ENCODE data around the gene ESRRG. TPM values are rescaled to one million over a fixed set of nuclear protein-coding genes. Genes with fewer than 3 reads are reported as not detected.

Gene ESRRG
- total and polyA plus RNA-seq, 2 donors (not counting 1 experiment from before 2014, with no cell fraction given): 0.15 to 0.83 TPM

DNA sequence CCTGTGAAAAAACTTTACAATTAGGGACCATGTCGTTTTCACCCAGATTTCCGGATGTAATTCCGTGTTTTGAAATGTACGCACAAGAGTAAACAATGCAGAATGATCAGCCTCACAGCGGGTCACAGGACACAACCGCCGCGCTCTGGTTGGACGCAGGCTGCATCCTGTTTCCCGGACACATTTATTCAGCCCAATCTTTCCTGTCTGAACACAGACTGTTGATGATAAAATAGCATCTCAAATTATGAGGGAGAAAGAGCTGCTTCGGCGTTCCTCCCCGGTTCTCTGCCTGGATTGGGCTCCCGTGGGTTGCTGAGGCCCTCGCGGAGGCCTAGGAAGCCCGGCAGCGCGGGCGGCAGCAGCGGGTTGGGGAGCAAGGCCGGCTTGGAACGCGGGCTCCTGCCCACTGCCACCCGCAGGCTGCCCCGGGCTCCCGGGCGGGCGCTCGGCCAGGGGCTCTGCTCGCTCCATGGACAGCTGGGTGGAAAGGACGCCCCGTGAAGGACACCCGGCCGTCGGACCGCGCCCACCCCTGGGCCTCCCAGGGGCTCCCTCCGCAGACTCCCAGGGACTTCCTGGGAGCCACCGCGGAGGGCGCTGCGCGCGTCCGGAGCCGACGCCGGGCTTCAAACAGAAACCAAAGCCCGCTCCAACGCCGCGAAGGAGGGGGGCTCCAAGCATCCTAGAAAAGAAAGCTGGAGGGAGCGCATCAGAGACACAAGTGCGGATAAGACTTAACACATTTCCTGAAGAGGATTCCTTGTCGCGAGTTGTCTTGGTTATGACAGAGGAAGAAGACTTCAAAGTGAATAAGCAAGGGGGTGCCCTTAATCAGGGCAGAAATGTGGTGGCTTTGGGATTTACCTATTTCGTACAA lies 122.3 kb downstream of the ESRRG start:
- TF ChIP-seq EZH2 (IDR thresholded peaks at IDR 0.05; ENCODE audit: low read length, missing control alignments): no peak
- TF ChIP-seq, protein P1, sequence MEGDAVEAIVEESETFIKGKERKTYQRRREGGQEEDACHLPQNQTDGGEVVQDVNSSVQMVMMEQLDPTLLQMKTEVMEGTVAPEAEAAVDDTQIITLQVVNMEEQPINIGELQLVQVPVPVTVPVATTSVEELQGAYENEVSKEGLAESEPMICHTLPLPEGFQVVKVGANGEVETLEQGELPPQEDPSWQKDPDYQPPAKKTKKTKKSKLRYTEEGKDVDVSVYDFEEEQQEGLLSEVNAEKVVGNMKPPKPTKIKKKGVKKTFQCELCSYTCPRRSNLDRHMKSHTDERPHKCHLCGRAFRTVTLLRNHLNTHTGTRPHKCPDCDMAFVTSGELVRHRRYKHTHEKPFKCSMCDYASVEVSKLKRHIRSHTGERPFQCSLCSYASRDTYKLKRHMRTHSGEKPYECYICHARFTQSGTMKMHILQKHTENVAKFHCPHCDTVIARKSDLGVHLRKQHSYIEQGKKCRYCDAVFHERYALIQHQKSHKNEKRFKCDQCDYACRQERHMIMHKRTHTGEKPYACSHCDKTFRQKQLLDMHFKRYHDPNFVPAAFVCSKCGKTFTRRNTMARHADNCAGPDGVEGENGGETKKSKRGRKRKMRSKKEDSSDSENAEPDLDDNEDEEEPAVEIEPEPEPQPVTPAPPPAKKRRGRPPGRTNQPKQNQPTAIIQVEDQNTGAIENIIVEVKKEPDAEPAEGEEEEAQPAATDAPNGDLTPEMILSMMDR (conservative IDR thresholded peaks at IDR 0.05 in 1 of 2, IDR thresholded peaks at IDR 0.05 in 1 of 2; ENCODE audit: low read depth in 1 of 2, low read length in 2 of 2): peak; percentile 53 to 60
- Histone ChIP-seq H3K27me3 (ENCODE audit: control insufficient read depth, insufficient read depth, low read length) (no peaks in the 10 kb centered on the region), H3K9ac (ENCODE audit: insufficient read depth, low read length) (peak overlapping the region; percentile 94)

GRCh38 chr1:216599851-216600250 lies 123.4 kb downstream of the ESRRG start:
- H2AFZ ChIP-seq (ENCODE audit: low read length): peak overlapping the region; percentile 4
- no peak overlapping the region for H3K4me3 ChIP-seq (replicated peaks in 1 of 4; ENCODE audit: control extremely low read depth in 1 of 4, insufficient read depth in 1 of 4, low read depth in 3 of 4, low read length in 4 of 4)
- no peak for DNase-seq (ENCODE audit: low read depth in 2 of 2)
- H3K9me3 ChIP-seq (ENCODE audit: control insufficient read depth, insufficient read depth, low read depth, low read length): no peaks in the 10 kb centered on the region
- TF ChIP-seq, protein P1 (conservative IDR thresholded peaks at IDR 0.05 in 1 of 2, IDR thresholded peaks at IDR 0.05 in 1 of 2; ENCODE audit: low read depth in 1 of 2, low read length in 2 of 2): no peak
- TF ChIP-seq EZH2 (IDR thresholded peaks at IDR 0.05; ENCODE audit: low read length, missing control alignments): no peak
- H3K4me1 ChIP-seq (ENCODE audit: control insufficient read depth, extremely low read depth, insufficient read depth, low read length): no peaks in the 10 kb centered on the region
- H3K27ac ChIP-seq (ENCODE audit: insufficient read depth, low read length): no peak overlapping the region
- H3K36me3 ChIP-seq (ENCODE audit: control insufficient read depth, insufficient read depth, low read length): no peaks in the 10 kb centered on the region
- H3K4me2 ChIP-seq (ENCODE audit: extremely low read depth, insufficient read depth, low read length): no peak overlapping the region
- H3K79me2 ChIP-seq (ENCODE audit: control insufficient read depth, insufficient read depth, low read length): no peaks in the 10 kb centered on the region
- H3K9ac ChIP-seq (ENCODE audit: insufficient read depth, low read length): no peak overlapping the region
- H3K27me3 ChIP-seq (ENCODE audit: control insufficient read depth, insufficient read depth, low read length): no peaks in the 10 kb centered on the region
- no peaks in the 10 kb centered on the region for H4K20me1 ChIP-seq (ENCODE audit: control insufficient read depth, extremely low read depth, insufficient read depth, low read length)

More for the DNA sequence above, 122.3 kb downstream of the ESRRG start:
- H2AFZ ChIP-seq (ENCODE audit: low read length): peak overlapping the region; percentile 97
- H3K4me1 ChIP-seq (ENCODE audit: control insufficient read depth, extremely low read depth, insufficient read depth, low read length): no peaks in the 10 kb centered on the region
- DNase-seq (ENCODE audit: low read depth in 2 of 2): peak; percentile 78 to 87
- H4K20me1 ChIP-seq (ENCODE audit: control insufficient read depth, extremely low read depth, insufficient read depth, low read length): no peaks in the 10 kb centered on the region
- H3K4me2 ChIP-seq (ENCODE audit: extremely low read depth, insufficient read depth, low read length): peak overlapping the region; percentile 96
- H3K27ac ChIP-seq (ENCODE audit: insufficient read depth, low read length): peak overlapping the region; percentile 92
- H3K9me3 ChIP-seq (ENCODE audit: control insufficient read depth, insufficient read depth, low read depth, low read length): no peaks in the 10 kb centered on the region
- H3K36me3 ChIP-seq (ENCODE audit: control insufficient read depth, insufficient read depth, low read length): no peaks in the 10 kb centered on the region
- H3K79me2 ChIP-seq (ENCODE audit: control insufficient read depth, insufficient read depth, low read length): no peaks in the 10 kb centered on the region
- peak overlapping the region; percentile 30 to 90 (median 50) for H3K4me3 ChIP-seq (replicated peaks in 1 of 4; ENCODE audit: control extremely low read depth in 1 of 4, insufficient read depth in 1 of 4, low read depth in 3 of 4, low read length in 4 of 4)

DNA sequence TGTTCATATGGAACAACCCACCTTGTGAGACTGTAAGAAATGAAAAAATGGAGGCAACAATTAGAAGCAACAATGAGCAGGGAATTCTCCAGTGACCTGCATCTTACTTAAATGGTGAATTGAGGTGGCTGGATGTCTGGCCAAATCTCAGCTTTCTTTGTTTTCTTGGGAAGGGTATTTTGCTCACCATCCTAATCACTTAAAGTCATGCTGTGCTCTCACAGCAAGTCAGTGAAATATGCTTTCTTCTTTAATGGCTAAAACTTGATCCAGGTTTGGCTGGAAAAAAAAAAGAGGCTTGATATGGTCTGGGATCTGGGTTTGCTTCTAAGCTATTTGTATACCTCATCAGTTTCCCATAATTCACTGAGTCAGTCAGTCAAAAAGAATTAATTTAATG lies 124.8 kb downstream of the ESRRG start:
- TF ChIP-seq, protein P1 (conservative IDR thresholded peaks at IDR 0.05 in 1 of 2, IDR thresholded peaks at IDR 0.05 in 1 of 2; ENCODE audit: low read depth in 1 of 2, low read length in 2 of 2): no peak
- no peak for TF ChIP-seq EZH2 (IDR thresholded peaks at IDR 0.05; ENCODE audit: low read length, missing control alignments)
- H3K79me2 ChIP-seq (ENCODE audit: control insufficient read depth, insufficient read depth, low read length): no peaks in the 10 kb centered on the region
- no peaks in the 10 kb centered on the region for H3K36me3 ChIP-seq (ENCODE audit: control insufficient read depth, insufficient read depth, low read length)
- no peak overlapping the region for H2AFZ ChIP-seq (ENCODE audit: low read length)
- DNase-seq (ENCODE audit: low read depth in 2 of 2): no peak
- H3K9ac ChIP-seq (ENCODE audit: insufficient read depth, low read length): no peak overlapping the region
- no peak overlapping the region for H3K4me2 ChIP-seq (ENCODE audit: extremely low read depth, insufficient read depth, low read length)
- H3K9me3 ChIP-seq (ENCODE audit: control insufficient read depth, insufficient read depth, low read depth, low read length): no peaks in the 10 kb centered on the region
- H3K4me1 ChIP-seq (ENCODE audit: control insufficient read depth, extremely low read depth, insufficient read depth, low read length): no peaks in the 10 kb centered on the region
- no peaks in the 10 kb centered on the region for H4K20me1 ChIP-seq (ENCODE audit: control insufficient read depth, extremely low read depth, insufficient read depth, low read length)
- no peaks in the 10 kb centered on the region for H3K27me3 ChIP-seq (ENCODE audit: control insufficient read depth, insufficient read depth, low read length)
- no peak overlapping the region for H3K27ac ChIP-seq (ENCODE audit: insufficient read depth, low read length)
- no peak overlapping the region for H3K4me3 ChIP-seq (replicated peaks in 1 of 4; ENCODE audit: control extremely low read depth in 1 of 4, insufficient read depth in 1 of 4, low read depth in 3 of 4, low read length in 4 of 4)

Data from fibroblast of lung (primary cell).